Choroid plexus epithelial cell (primary cell): ENCODE results near the gene RPUSD3.

Source experiments
- DNase-seq: peaks from one replicate; pipeline ENCODE4 v3.0.0-alpha.2; 2010; ENCODE audit warnings: low read depth
- H3K4me3 ChIP-seq: 2 replicates; pipeline ENCODE4 v1.5.1; 2011; ENCODE audit warnings: low read depth, mild to moderate bottlenecking, control low read depth, low read length, moderate library complexity
- TF ChIP-seq, protein P1 (sequence below): conservative IDR thresholded peaks from 2 replicates; pipeline ENCODE4 v1.5.1; 2011; ENCODE audit warnings: low read depth, mild to moderate bottlenecking, control low read depth, inconsistent platforms, low read length, moderate library complexity

Gene RPUSD3, protein sequence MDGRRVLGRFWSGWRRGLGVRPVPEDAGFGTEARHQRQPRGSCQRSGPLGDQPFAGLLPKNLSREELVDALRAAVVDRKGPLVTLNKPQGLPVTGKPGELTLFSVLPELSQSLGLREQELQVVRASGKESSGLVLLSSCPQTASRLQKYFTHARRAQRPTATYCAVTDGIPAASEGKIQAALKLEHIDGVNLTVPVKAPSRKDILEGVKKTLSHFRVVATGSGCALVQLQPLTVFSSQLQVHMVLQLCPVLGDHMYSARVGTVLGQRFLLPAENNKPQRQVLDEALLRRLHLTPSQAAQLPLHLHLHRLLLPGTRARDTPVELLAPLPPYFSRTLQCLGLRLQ

DNA sequence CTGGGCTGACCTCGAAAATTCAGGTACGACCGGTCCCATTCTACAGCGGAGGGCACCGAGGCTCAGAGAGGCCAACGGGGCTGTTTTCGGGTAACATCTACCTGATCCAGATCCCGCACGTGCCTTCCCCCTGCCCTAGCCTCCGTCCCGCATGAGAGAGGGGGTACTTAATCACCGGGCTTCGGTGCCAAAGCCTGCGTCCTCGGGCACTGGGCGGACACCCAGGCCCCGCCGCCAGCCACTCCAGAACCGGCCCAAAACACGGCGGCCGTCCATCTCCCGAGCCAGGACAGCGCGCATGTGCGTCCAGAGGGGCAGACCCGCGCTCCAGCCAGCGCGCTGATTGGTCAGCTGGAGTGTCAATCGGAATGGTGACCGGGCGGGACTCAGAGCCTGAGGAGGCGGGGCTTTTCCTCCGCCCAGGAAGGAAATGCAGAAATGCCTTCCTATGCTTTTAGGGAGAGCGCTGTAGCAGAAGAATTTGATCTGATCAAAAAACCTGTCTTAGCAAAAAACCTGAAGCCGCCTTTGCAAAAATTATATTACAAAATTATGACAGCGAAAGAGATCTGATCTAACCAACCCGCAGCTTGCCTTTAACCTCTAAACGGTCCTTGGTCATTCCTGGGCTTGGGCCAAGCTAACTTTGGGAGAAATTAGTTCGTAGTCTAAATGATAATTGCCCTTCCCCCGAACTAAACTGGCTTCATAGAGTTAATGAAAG is at the start of gene RPUSD3:
RPUSD3 (minus strand) TSS at position 294 of the 724 bp plus-strand sequence; CDS start at position 276, 18 bp downstream.
- DNase-seq, result peak; percentile 98
- TF ChIP-seq, protein P1, sequence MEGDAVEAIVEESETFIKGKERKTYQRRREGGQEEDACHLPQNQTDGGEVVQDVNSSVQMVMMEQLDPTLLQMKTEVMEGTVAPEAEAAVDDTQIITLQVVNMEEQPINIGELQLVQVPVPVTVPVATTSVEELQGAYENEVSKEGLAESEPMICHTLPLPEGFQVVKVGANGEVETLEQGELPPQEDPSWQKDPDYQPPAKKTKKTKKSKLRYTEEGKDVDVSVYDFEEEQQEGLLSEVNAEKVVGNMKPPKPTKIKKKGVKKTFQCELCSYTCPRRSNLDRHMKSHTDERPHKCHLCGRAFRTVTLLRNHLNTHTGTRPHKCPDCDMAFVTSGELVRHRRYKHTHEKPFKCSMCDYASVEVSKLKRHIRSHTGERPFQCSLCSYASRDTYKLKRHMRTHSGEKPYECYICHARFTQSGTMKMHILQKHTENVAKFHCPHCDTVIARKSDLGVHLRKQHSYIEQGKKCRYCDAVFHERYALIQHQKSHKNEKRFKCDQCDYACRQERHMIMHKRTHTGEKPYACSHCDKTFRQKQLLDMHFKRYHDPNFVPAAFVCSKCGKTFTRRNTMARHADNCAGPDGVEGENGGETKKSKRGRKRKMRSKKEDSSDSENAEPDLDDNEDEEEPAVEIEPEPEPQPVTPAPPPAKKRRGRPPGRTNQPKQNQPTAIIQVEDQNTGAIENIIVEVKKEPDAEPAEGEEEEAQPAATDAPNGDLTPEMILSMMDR, result no peak
- peak within 1 kb of the TSS; percentile 88 for H3K4me3 ChIP-seq

DNA sequence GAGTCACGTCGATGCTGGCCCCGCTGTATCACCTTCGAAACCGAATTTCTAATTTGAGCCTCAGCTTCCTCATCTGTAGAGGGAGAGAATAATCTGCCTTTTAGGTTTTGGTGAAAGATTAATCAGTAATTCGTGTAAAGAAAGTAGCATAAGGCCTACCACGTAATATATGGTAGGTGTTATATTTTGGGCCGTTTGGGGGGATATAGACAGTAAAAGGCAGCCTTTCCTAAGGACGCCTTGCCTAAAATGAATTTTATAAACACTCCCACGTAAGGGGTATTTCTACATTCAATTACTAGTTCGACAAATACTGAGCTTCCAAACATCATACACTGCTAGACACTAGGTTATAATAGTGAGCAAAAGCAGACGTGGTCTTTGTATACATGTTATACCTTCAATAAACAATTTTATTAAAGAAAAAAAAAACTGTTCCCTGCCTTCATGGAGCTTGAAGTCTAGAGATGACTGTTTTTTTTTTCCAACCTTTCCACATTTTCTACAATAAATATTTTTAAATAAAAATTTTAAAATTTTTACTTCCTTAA is 47.3 kb upstream of the RPUSD3 start:
- TF ChIP-seq, protein P1, result no peak
- DNase-seq, result no peak
- peak overlapping the region; percentile 98 for H3K4me3 ChIP-seq

DNA sequence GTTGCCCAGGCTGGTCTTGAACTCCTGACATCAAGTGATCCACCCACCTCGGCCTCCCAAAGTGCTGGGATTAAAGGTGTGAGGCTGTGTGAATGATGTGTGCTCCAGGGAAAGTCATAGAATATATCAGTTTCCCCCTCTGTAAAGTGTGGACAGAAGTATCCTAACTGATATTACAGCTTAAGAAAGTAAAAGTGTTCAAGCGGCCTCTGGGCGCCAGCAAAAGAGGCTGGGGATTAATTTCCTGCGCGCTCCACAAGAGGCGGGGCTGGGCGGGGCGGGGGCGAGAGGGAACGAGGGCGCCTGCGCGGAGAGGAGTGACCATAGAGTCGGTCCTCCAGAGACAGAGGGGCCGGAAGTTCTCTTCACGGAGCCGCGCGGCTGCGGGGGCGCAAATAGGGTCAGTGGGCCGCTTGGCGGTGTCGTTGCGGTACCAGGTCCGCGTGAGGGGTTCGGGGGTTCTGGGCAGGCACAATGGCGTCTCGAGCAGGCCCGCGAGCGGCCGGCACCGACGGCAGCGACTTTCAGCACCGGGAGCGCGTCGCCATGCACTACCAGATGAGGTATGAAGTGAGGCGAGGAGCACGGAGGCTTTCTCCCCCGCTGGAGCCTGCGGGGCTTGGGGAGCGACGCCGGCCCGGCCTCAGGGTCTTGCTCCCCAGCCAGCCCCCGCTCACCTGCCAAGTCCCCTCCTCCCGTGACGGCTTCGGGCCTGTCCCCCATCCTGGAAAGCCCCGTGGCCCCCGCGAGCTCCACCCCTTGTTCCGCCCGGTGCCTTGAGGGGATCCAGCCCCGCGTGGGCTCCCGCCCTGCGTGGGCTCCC is 46.7 kb upstream of the RPUSD3 start, which contains the start of gene JAGN1:
JAGN1 (plus strand) TSS at position 362 of the 823 bp plus-strand sequence; CDS start at position 475, 113 bp downstream.
- DNase-seq, result peak; percentile 92
- TF ChIP-seq, protein P1, result no peak
- H3K4me3 ChIP-seq, result peak within 1 kb of the TSS; percentile 98

DNA sequence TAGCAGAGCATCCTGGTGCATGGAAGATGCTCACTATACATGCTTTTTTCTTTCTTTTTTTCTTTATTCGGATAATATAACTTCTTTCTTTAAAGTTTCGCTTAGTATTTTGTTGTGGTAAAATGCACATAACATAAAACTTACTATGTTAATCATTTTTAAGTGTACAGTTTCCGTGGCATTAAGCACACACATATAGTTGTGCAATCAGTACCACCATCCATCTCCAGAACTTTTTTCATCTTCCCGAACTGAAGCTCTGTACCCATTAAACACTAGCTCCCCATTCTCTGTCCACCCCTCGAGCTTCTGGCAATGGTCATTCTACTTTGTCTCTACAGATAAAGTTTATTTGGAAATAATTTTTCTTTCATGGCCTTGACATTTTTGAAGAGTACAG is 45.6 kb upstream of the RPUSD3 start:
- no peak for DNase-seq
- H3K4me3 ChIP-seq, result no peak overlapping the region
- TF ChIP-seq, protein P1, result no peak

DNA sequence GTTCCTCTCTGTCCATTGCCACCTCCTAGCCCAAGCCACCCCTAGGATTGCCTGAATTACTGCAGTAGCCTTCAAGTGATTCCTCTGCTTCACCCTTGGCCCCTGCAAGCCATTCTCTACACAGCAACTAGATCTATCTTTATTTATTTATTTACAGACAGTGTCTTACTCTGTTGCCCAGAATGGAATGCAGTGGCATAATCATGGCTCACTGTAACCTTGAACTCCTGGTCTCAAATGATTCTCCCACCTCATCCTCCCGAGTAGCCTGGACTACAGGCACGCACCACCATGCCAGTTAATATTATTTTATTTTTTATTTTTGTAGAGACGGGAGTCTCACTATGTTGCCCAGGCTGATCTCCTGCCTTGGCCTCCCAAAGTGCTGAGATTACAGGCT is 44.7 kb upstream of the RPUSD3 start:
- DNase-seq, result no peak
- no peak overlapping the region for H3K4me3 ChIP-seq
- TF ChIP-seq, protein P1, result no peak

DNA sequence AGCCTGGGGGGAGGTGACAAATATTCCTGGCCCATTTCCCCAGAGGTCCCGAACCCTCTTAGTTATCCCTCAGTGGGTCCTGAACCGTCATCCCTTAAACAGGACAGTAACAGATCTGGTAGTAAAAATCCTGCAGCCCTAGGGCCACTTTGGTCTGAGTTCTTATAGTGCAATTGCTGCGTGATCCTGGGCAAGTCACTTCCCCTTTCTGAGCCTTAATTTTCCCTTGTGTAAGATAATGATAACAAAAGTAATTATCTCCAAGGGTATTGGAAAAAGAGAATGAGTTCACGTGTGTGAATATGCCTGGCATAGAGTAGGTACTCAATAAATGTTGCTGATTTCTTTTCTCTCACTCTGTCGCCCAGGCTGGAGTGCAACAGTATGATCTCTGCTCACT is 43.7 kb upstream of the RPUSD3 start:
- TF ChIP-seq, protein P1, result no peak

More for the DNA sequence above, 43.7 kb upstream of the RPUSD3 start:
- no peak overlapping the region for H3K4me3 ChIP-seq
- DNase-seq, result no peak
